ENCODE data around the gene COQ10B. TPM values are rescaled to one million over a fixed set of nuclear protein-coding genes. Genes with fewer than 3 reads are reported as not detected.

The COQ10B gene
- total RNA-seq, 1 experiment from 2014 or later = 34.7 TPM

GRCh38 chr2:197445746-197446145 is 7.6 kb upstream of the COQ10B start:
- ATAC-seq (no peak), DNase-seq (ENCODE audit: low read depth, low spot score) (no peak)
- ChIA-PET CTCF (no interaction called here), POLR2A (no interaction called here)
- no peak overlapping the region for H3K4me3 ChIP-seq (ENCODE audit: low read depth in 2 of 2, low read length in 2 of 2)
- no peak for TF ChIP-seq TCF7L2 (IDR thresholded peaks at IDR 0.05; ENCODE audit: low read depth, low read length)
- TF ChIP-seq REST (IDR thresholded peaks at IDR 0.05; ENCODE audit: insufficient read depth in 1 of 2, low read depth in 2 of 2, low read length in 1 of 2) = no peak
- no peak for TF ChIP-seq SIN3A (IDR thresholded peaks at IDR 0.05; ENCODE audit: borderline replicate concordance, insufficient read depth, low read depth, low read length)
- no peak for TF ChIP-seq CTCF (IDR thresholded peaks at IDR 0.05)
- TF ChIP-seq POLR2AphosphoS5 (IDR thresholded peaks at IDR 0.05; ENCODE audit: low read depth, low read length) = no peak
- no peaks in the 10 kb centered on the region for H3K27me3 ChIP-seq (ENCODE audit: control insufficient read depth, insufficient read depth, low read length)
- intact Hi-C loops (cut with micrococcal nuclease; ENCODE audit: unreplicated experiment) = no loop called here
- H3K4me1 ChIP-seq (ENCODE audit: control insufficient read depth, insufficient read depth, low read length) = no peaks in the 10 kb centered on the region
- H3K27ac ChIP-seq (ENCODE audit: low read length) = no peak overlapping the region
- no peaks in the 10 kb centered on the region for H3K9me3 ChIP-seq (ENCODE audit: control insufficient read depth, insufficient read depth, low read depth, low read length)
- H3K36me3 ChIP-seq (ENCODE audit: control insufficient read depth, insufficient read depth, low read length) = no peaks in the 10 kb centered on the region
- in situ Hi-C loops (cut with HindIII; ENCODE audit: low pct_unique_long_range_greater_than_20kb, low sequenced_read_pairs) = no loop called here
- BruUV-seq (replicated peaks) = no TSS peak

- ChIA-PET POLR2A (no interaction called here), CTCF (no interaction called here)
- intact Hi-C loops (cut with micrococcal nuclease; ENCODE audit: unreplicated experiment) (no loop called here), in situ Hi-C loops (cut with HindIII; ENCODE audit: low pct_unique_long_range_greater_than_20kb, low sequenced_read_pairs) (no loop called here)
- BruUV-seq (replicated peaks) = no TSS peak
- ATAC-seq = no peak
- H3K4me3 ChIP-seq (ENCODE audit: low read depth in 2 of 2, low read length in 2 of 2) = no peak overlapping the region
- no peak for DNase-seq (ENCODE audit: low read depth, low spot score)
- H3K4me1 ChIP-seq (ENCODE audit: control insufficient read depth, insufficient read depth, low read length) = no peaks in the 10 kb centered on the region
- H3K27me3 ChIP-seq (ENCODE audit: control insufficient read depth, insufficient read depth, low read length) = no peaks in the 10 kb centered on the region
- H3K36me3 ChIP-seq (ENCODE audit: control insufficient read depth, insufficient read depth, low read length) = no peaks in the 10 kb centered on the region
- H3K27ac ChIP-seq (ENCODE audit: low read length) = no peak overlapping the region
- H3K9me3 ChIP-seq (ENCODE audit: control insufficient read depth, insufficient read depth, low read depth, low read length) = no peaks in the 10 kb centered on the region
- TF ChIP-seq CTCF (IDR thresholded peaks at IDR 0.05) (no peak), REST (IDR thresholded peaks at IDR 0.05; ENCODE audit: insufficient read depth in 1 of 2, low read depth in 2 of 2, low read length in 1 of 2) (no peak)
These were observed 6.5 kb upstream of the COQ10B start for GRCh38 chr2:197446844-197447243.

Measured in Panc1 (cell line).